Gastroesophageal sphincter (tissue), 4 donors: ENCODE measurements around the gene IRGQ. TPM values are rescaled to one million over a fixed set of nuclear protein-coding genes. Genes with fewer than 3 reads are reported as not detected.

Experiments
- ATAC-seq: fragments of 150-250 bp; one replicate; pipeline ENCODE4 v1.9.1; 2016; ENCODE audit warnings: mild to moderate bottlenecking, moderate library complexity
- H3K27ac ChIP-seq, 4 donors: fragments of 200-600 bp; sonication (generic) in 3 of 4; 1 replicate in 3 of 4; 2 replicates in 1 of 4; pipeline ENCODE4 v1.5.1; 2016 to 2019
- H3K27me3 ChIP-seq: fragments of 200-600 bp; sonication (generic); one replicate; pipeline ENCODE4 v1.5.1; 2019
- H3K36me3 ChIP-seq, 2 donors: fragments of 200-600 bp; sonication (generic); one replicate each; pipeline ENCODE4 v1.5.1; 2019; ENCODE audit warnings: control low read depth in 1 of 2
- H3K4me1 ChIP-seq, 3 donors: fragments of 200-600 bp; sonication (generic); 1 replicate in 2 of 3; 2 replicates in 1 of 3; pipeline ENCODE4 v1.5.1; 2016 to 2019; ENCODE audit warnings: control low read depth in 2 of 3
- H3K4me3 ChIP-seq, 2 donors: fragments of 200-600 bp; sonication (generic); one replicate each; pipeline ENCODE4 v1.5.1; 2019; ENCODE audit warnings: mild to moderate bottlenecking in 1 of 2, moderate library complexity in 1 of 2
- H3K9me3 ChIP-seq, 3 donors: fragments of 200-600 bp; sonication (generic); one replicate each; pipeline ENCODE4 v1.5.1; 2017 to 2019; ENCODE audit warnings: control low read depth in 2 of 3
- CTCF ChIP-seq, 4 experiments: fragments of 200-600 bp in 2 of 4; fragments of 450-650 bp in 2 of 4; sonication (generic) in 1 of 4; IDR thresholded peaks; one replicate each; pipeline ENCODE4 v1.5.1; 2017 to 2019; ENCODE audit warnings: antibody characterized with exemption in 4 of 4, mild to moderate bottlenecking in 2 of 4, moderate library complexity in 2 of 4
- EP300 ChIP-seq: sonication (generic); formaldehyde crosslinking; IDR thresholded peaks from one replicate; pipeline ENCODE4 v1.6.1; 2017; ENCODE audit warnings: antibody characterized with exemption, mild to moderate bottlenecking
- POLR2A ChIP-seq, 2 donors: fragments of 450-650 bp; IDR thresholded peaks; one replicate each; pipeline ENCODE4 v1.6.1; 2017; ENCODE audit warnings: antibody characterized with exemption in 2 of 2, mild to moderate bottlenecking in 2 of 2, moderate library complexity in 1 of 2
- POLR2AphosphoS5 ChIP-seq: sonication (generic); formaldehyde crosslinking; IDR thresholded peaks from one replicate; pipeline ENCODE4 v1.6.1; 2017; ENCODE audit warnings: antibody characterized with exemption
- WGBS, 2 donors: methylation state at CpG; one replicate each; pipeline ENCODE4 v1.1.5; 2018; ENCODE audit warnings: low coverage in 1 of 2; 5-methylcytosine and 5-hydroxymethylcytosine counted together
- total RNA-seq, 4 donors: library from RNA; depleted of rRNA; stranded (reverse); fragments of >200 nt; gene quantifications; one replicate each; pipeline ENCODE4 v1.1.0, GENCODE V29; 2016

Gene IRGQ
- total RNA-seq, 4 donors from 2014 or later = 25.5 to 38.5 (median 27.8) TPM

- ATAC-seq = no peak
These were observed 30.1 kb upstream of the IRGQ start for GRCh38 chr19:43625918-43626579.

GRCh38 chr19:43624933-43625332 lies 29.0 kb upstream of the IRGQ start:
- no peaks in the 10 kb centered on the region for H3K9me3 ChIP-seq
- H3K27ac ChIP-seq = no peak overlapping the region
- TF ChIP-seq POLR2A (IDR thresholded peaks at IDR 0.05) (no peak), POLR2AphosphoS5 (no peak), EP300 (no peak), CTCF (IDR thresholded peaks at IDR 0.05) (no peak)
- no peaks in the 10 kb centered on the region for H3K27me3 ChIP-seq
- no peak overlapping the region for H3K4me3 ChIP-seq
- WGBS, 2 donors = 51% methylated on average over 3 of the region's 30 CpGs; no CpG with 5 or more reads in 1 of the 2 donors
- H3K36me3 ChIP-seq = peaks cover 0 to 9% of the 10 kb centered on the region in 2 donors
- ATAC-seq = no peak
- H3K4me1 ChIP-seq = peaks cover 0 to 11% (median 4%) of the 10 kb centered on the region in 3 donors

More at GRCh38 chr19:43625918-43626579, 30.1 kb upstream of the IRGQ start:
- 67 to 72% methylated on average over 6 to 18 of the region's 32 CpGs for WGBS, 2 donors
- H3K27me3 ChIP-seq = no peaks in the 10 kb centered on the region
- H3K27ac ChIP-seq = no peak overlapping the region
- peaks cover 0 to under 1% (median 0%) of the 10 kb centered on the region in 3 donors for H3K4me1 ChIP-seq
- TF ChIP-seq POLR2AphosphoS5 = no peak
- TF ChIP-seq EP300 = no peak
- no peak for TF ChIP-seq CTCF (IDR thresholded peaks at IDR 0.05)
- no peak for TF ChIP-seq POLR2A (IDR thresholded peaks at IDR 0.05)
- peaks cover 0 to 9% of the 10 kb centered on the region in 2 donors for H3K36me3 ChIP-seq
- H3K9me3 ChIP-seq = no peaks in the 10 kb centered on the region
- no peak overlapping the region for H3K4me3 ChIP-seq

GRCh38 chr19:43623889-43624670 lies 28.1 kb upstream of the IRGQ start:
- Histone ChIP-seq H3K4me3 (no peak overlapping the region), H3K27ac (no peak overlapping the region), H3K9me3 (no peaks in the 10 kb centered on the region), H3K36me3 (peaks cover 0 to 9% of the 10 kb centered on the region in 2 donors), H3K27me3 (no peaks in the 10 kb centered on the region), H3K4me1 (peaks cover 0 to 13% (median 5%) of the 10 kb centered on the region in 3 donors)
- 67 to 86% methylated on average over 3 to 17 of the region's 35 CpGs for WGBS, 2 donors
- TF ChIP-seq EP300 = no peak
- no peak for TF ChIP-seq POLR2A (IDR thresholded peaks at IDR 0.05)
- no peak for TF ChIP-seq POLR2AphosphoS5
- no peak for TF ChIP-seq CTCF (IDR thresholded peaks at IDR 0.05)
- no peak for ATAC-seq

- Histone ChIP-seq H3K4me1 (peaks cover 0 to 22% (median 5%) of the 10 kb centered on the region in 3 donors), H3K9me3 (no peaks in the 10 kb centered on the region), H3K4me3 (no peak overlapping the region), H3K36me3 (peaks cover 0 to 9% of the 10 kb centered on the region in 2 donors), H3K27ac (no peak overlapping the region), H3K27me3 (no peaks in the 10 kb centered on the region)
- no peak for TF ChIP-seq EP300
- TF ChIP-seq CTCF (IDR thresholded peaks at IDR 0.05) = no peak
- TF ChIP-seq POLR2A (IDR thresholded peaks at IDR 0.05) = no peak
- no peak for TF ChIP-seq POLR2AphosphoS5
- ATAC-seq = no peak
- 100% methylated on average over 1 of the region's 1 CpG; no CpG with 5 or more reads in 1 of the 2 donors for WGBS, 2 donors
These were observed 27.0 kb upstream of the IRGQ start for GRCh38 chr19:43622956-43623355.
